ENCODE results near the gene DTL.

DTL gene

GRCh38 chr1:212091438-212092121 lies 56.0 kb downstream of the DTL start:
- Histone ChIP-seq H3K27me3 (replicated peaks) (no peaks in the 10 kb centered on the region), H3K36me3 (replicated peaks) (no peaks in the 10 kb centered on the region), H3K27ac (no peak overlapping the region), H3K4me3 (ENCODE audit: low read depth, low read length) (no peak overlapping the region)
- no peak for TF ChIP-seq CTCF (IDR thresholded peaks at IDR 0.05; ENCODE audit: low read depth, low read length, missing control alignments)
- in situ Hi-C loops (cut with HindIII; ENCODE audit: low pct_ligation_motif_present, low sequenced_read_pairs) = loop anchor here (25.0 kb wide), 1 partner anchor 171 kb away; no protein-coding TSS in a partner anchor
- no peak for DNase-seq

- H3K27me3 ChIP-seq (replicated peaks) = no peaks in the 10 kb centered on the region
- in situ Hi-C loops (cut with HindIII; ENCODE audit: low pct_ligation_motif_present, low sequenced_read_pairs) = loop anchor here (25.0 kb wide), 1 partner anchor 165 kb away; no protein-coding TSS in a partner anchor
- H3K36me3 ChIP-seq (replicated peaks) = no peaks in the 10 kb centered on the region
- H3K4me3 ChIP-seq (ENCODE audit: low read depth, low read length) = no peak overlapping the region
- no peak for TF ChIP-seq CTCF (IDR thresholded peaks at IDR 0.05; ENCODE audit: low read depth, low read length, missing control alignments)
- DNase-seq = no peak
- no peak overlapping the region for H3K27ac ChIP-seq
Measured at GRCh38 chr1:212097360-212097759, 61.8 kb downstream of the DTL start.

- in situ Hi-C loops (cut with HindIII; ENCODE audit: low pct_ligation_motif_present, low sequenced_read_pairs) = loop anchor here (25.0 kb wide), 1 partner anchor 164 kb away; no protein-coding TSS in a partner anchor
- H3K27me3 ChIP-seq (replicated peaks) = no peaks in the 10 kb centered on the region
- H3K27ac ChIP-seq = no peak overlapping the region
- H3K4me3 ChIP-seq (ENCODE audit: low read depth, low read length) = no peak overlapping the region
- no peak for TF ChIP-seq CTCF (IDR thresholded peaks at IDR 0.05; ENCODE audit: low read depth, low read length, missing control alignments)
- no peak for DNase-seq
- H3K36me3 ChIP-seq (replicated peaks) = no peaks in the 10 kb centered on the region
Measured at GRCh38 chr1:212098310-212098709, 62.8 kb downstream of the DTL start.

GRCh38 chr1:212098771-212099170 lies 63.2 kb downstream of the DTL start:
- H3K27ac ChIP-seq = no peak overlapping the region
- H3K4me3 ChIP-seq (ENCODE audit: low read depth, low read length) = no peak overlapping the region
- no peaks in the 10 kb centered on the region for H3K36me3 ChIP-seq (replicated peaks)
- no peak for DNase-seq
- no peak for TF ChIP-seq CTCF (IDR thresholded peaks at IDR 0.05; ENCODE audit: low read depth, low read length, missing control alignments)
- no peaks in the 10 kb centered on the region for H3K27me3 ChIP-seq (replicated peaks)
- in situ Hi-C loops (cut with HindIII; ENCODE audit: low pct_ligation_motif_present, low sequenced_read_pairs) = loop anchor here (25.0 kb wide), 1 partner anchor 164 kb away; no protein-coding TSS in a partner anchor

GRCh38 chr1:212101251-212101650 lies 65.7 kb downstream of the DTL start:
- Histone ChIP-seq H3K4me3 (ENCODE audit: low read depth, low read length) (no peak overlapping the region), H3K36me3 (replicated peaks) (no peaks in the 10 kb centered on the region), H3K27ac (no peak overlapping the region), H3K27me3 (replicated peaks) (no peaks in the 10 kb centered on the region)
- in situ Hi-C loops (cut with HindIII; ENCODE audit: low pct_ligation_motif_present, low sequenced_read_pairs) = no loop called here
- TF ChIP-seq CTCF (IDR thresholded peaks at IDR 0.05; ENCODE audit: low read depth, low read length, missing control alignments) = no peak
- no peak for DNase-seq

GRCh38 chr1:212101735-212102134 lies 66.2 kb downstream of the DTL start:
- in situ Hi-C loops (cut with HindIII; ENCODE audit: low pct_ligation_motif_present, low sequenced_read_pairs) = no loop called here
- Histone ChIP-seq H3K27me3 (replicated peaks) (no peaks in the 10 kb centered on the region), H3K27ac (no peak overlapping the region), H3K4me3 (ENCODE audit: low read depth, low read length) (no peak overlapping the region), H3K36me3 (replicated peaks) (no peaks in the 10 kb centered on the region)
- no peak for DNase-seq
- TF ChIP-seq CTCF (IDR thresholded peaks at IDR 0.05; ENCODE audit: low read depth, low read length, missing control alignments) = no peak
